ENCODE results near the gene KDELR1. TPM values are rescaled to one million over a fixed set of nuclear protein-coding genes. Genes with fewer than 3 reads are reported as not detected.

KDELR1 gene
- total and polyA plus RNA-seq, 9 of the 15 experiments (the other 6 are each of a cell fraction or from before 2014, with no cell fraction given), result 6.1 to 165 (median 58.5) TPM

GRCh38 chr19:48362716-48363499 is 28.4 kb downstream of the KDELR1 start (continued):
- TF ChIP-seq REST (IDR thresholded peaks at IDR 0.05; ENCODE audit: borderline replicate concordance) (no peak), REST (CRISPR knock-in tag; IDR thresholded peaks at IDR 0.05; ENCODE audit: low read depth) (no peak), HDAC8 (tag; IDR thresholded peaks at IDR 0.05) (no peak), ZNF695 (CRISPR knock-in tag; IDR thresholded peaks at IDR 0.05) (no peak), LCOR (CRISPR knock-in tag; IDR thresholded peaks at IDR 0.05) (no peak), PRPF4 (IDR thresholded peaks at IDR 0.05; ENCODE audit: insufficient read depth, low read depth, low read length, poor library complexity, severe bottlenecking) (no peak), ZNF436 (CRISPR knock-in tag; IDR thresholded peaks at IDR 0.05) (0 out of 2 replicates have a peak, but pooled peaks have one; percentile 14), ZNF780A (CRISPR knock-in tag; IDR thresholded peaks at IDR 0.05) (no peak), ZNF644 (tag; IDR thresholded peaks at IDR 0.05; ENCODE audit: low read depth) (peak; percentile 95), DNMT1 (IDR thresholded peaks at IDR 0.05) (no peak), SIN3A (IDR thresholded peaks at IDR 0.05; ENCODE audit: borderline replicate concordance in 2 of 2, control insufficient read depth in 1 of 2, low read depth in 2 of 2, low read length in 2 of 2) (no peak; a peak in 1 of 4 replicates)
- TF ChIP-seq, protein P1, sequence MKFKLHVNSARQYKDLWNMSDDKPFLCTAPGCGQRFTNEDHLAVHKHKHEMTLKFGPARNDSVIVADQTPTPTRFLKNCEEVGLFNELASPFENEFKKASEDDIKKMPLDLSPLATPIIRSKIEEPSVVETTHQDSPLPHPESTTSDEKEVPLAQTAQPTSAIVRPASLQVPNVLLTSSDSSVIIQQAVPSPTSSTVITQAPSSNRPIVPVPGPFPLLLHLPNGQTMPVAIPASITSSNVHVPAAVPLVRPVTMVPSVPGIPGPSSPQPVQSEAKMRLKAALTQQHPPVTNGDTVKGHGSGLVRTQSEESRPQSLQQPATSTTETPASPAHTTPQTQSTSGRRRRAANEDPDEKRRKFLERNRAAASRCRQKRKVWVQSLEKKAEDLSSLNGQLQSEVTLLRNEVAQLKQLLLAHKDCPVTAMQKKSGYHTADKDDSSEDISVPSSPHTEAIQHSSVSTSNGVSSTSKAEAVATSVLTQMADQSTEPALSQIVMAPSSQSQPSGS (CRISPR knock-in tag; IDR thresholded peaks at IDR 0.05), result no peak
- TF ChIP-seq, protein P2, sequence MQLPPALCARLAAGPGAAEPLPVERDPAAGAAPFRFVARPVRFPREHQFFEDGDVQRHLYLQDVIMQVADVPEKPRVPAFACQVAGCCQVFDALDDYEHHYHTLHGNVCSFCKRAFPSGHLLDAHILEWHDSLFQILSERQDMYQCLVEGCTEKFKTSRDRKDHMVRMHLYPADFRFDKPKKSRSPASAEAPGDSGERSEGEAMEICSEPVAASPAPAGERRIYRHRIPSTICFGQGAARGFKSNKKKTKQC (CRISPR knock-in tag; IDR thresholded peaks at IDR 0.05), result no peak

Measured in K562 (cell line).